ENCODE measurements around the gene MTUS2.

DNA sequence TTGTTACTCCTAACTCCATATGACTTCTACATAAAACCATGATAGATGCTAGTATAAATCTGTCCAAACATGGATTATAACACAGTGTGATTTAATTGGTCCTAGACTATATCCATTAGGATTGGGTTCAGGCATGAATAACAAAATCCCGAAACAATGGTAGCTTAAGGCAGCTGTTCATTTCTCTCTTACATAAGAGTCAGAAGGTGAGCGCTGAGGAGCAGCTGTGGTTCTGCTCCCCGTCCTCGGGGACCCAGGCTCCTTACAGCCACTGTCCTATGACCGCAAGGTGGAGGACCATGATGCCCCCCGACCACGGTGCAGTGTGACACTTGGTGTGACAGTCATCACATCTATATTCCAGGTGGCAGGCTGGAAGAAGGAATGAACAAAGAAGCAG is 629.6 kb downstream of the MTUS2 start:
- TF ChIP-seq CTCF (IDR thresholded peaks at IDR 0.05) (no peak), EZH2 (IDR thresholded peaks at IDR 0.05) (no peak)

All from neural progenitor cell (in vitro differentiated cells).